Keratinocyte (primary cell): ENCODE data around the gene MRTFA. TPM values are rescaled to one million over a fixed set of nuclear protein-coding genes. Genes with fewer than 3 reads are reported as not detected.

Source experiments
- DNase-seq: peaks from one replicate; pipeline ENCODE4 v3.0.0-alpha.2; 2011; ENCODE audit warnings: low read depth, missing footprints, low spot score
- FAIRE-seq: peaks from 2 replicates; lab custom pipeline; 2011; peaks lifted over from hg19 to GRCh38; lab: Jason Lieb, UNC
- H2AFZ ChIP-seq: 2 replicates; pipeline ENCODE4 v1.6.0; 2012; ENCODE audit warnings: low read length, control low read depth, inconsistent platforms; ENCODE audit not compliant: control insufficient read depth
- H3K27ac ChIP-seq: 2 replicates; pipeline ENCODE4 v1.5.1; 2011; ENCODE audit warnings: low read length; ENCODE audit not compliant: control insufficient read depth, insufficient read depth
- H3K27me3 ChIP-seq: 3 replicates; pipeline ENCODE4 v1.6.0; 2011; ENCODE audit warnings: low read length; ENCODE audit not compliant: control insufficient read depth, insufficient read depth; ENCODE audit errors: extremely low read depth
- H3K36me3 ChIP-seq, 2 experiments: 2 replicates in 1 of 2; 3 replicates in 1 of 2; pipeline ENCODE4 v1.5.1; 2011; ENCODE audit warnings: low read length in 2 of 2, mild to moderate bottlenecking in 1 of 2; ENCODE audit not compliant: control insufficient read depth in 2 of 2, insufficient read depth in 2 of 2; ENCODE audit errors: extremely low read depth in 1 of 2
- H3K4me1 ChIP-seq: 3 replicates; pipeline ENCODE4 v1.5.1; 2011; ENCODE audit warnings: low read length; ENCODE audit not compliant: control insufficient read depth, insufficient read depth; ENCODE audit errors: extremely low read depth
- H3K4me2 ChIP-seq: 3 replicates; pipeline ENCODE4 v1.6.0; 2011; ENCODE audit warnings: low read depth, low read length; ENCODE audit not compliant: control insufficient read depth, insufficient read depth; ENCODE audit errors: extremely low read depth
- H3K4me3 ChIP-seq, 3 experiments: fragments of 200-600 bp in 1 of 3; sonication (generic) in 1 of 3; 2 replicates in 2 of 3; 3 replicates in 1 of 3; pipeline ENCODE4 v1.5.1; 2011 to 2016; ENCODE audit warnings: low read length in 3 of 3, mild to moderate bottlenecking in 3 of 3, control low read depth in 2 of 3, inconsistent platforms in 1 of 3, low read depth in 1 of 3, mixed read lengths in 1 of 3, mixed run types in 1 of 3, moderate library complexity in 1 of 3; ENCODE audit not compliant: control insufficient read depth in 2 of 3, insufficient read depth in 2 of 3; ENCODE audit errors: extremely low read depth in 1 of 3
- H3K79me2 ChIP-seq: 2 replicates; pipeline ENCODE4 v1.6.0; 2012; ENCODE audit warnings: low read length; ENCODE audit not compliant: control insufficient read depth, insufficient read depth
- H3K9ac ChIP-seq: 3 replicates; pipeline ENCODE4 v1.6.0; 2011; ENCODE audit warnings: low read length; ENCODE audit not compliant: control insufficient read depth, insufficient read depth; ENCODE audit errors: extremely low read depth
- H3K9me1 ChIP-seq: 3 replicates; pipeline ENCODE4 v1.6.0; 2011; ENCODE audit warnings: low read length; ENCODE audit not compliant: control insufficient read depth, insufficient read depth; ENCODE audit errors: extremely low read depth
- H3K9me3 ChIP-seq: 2 replicates; pipeline ENCODE4 v1.5.1; 2012; ENCODE audit warnings: low read depth, low read length; ENCODE audit not compliant: control insufficient read depth
- H4K20me1 ChIP-seq: 3 replicates; pipeline ENCODE4 v1.6.0; 2011; ENCODE audit warnings: low read length; ENCODE audit not compliant: control insufficient read depth, insufficient read depth; ENCODE audit errors: extremely low read depth
- CTCF ChIP-seq, 3 experiments: IDR thresholded peaks in 1 of 3; conservative IDR thresholded peaks in 1 of 3; optimal IDR thresholded peaks in 1 of 3; 2 replicates in 2 of 3; 3 replicates in 1 of 3; pipeline versions ENCODE3 to v1.5.1; 2011; ENCODE audit warnings: low read length in 3 of 3, mild to moderate bottlenecking in 3 of 3, moderate library complexity in 2 of 3, control low read depth in 1 of 3, inconsistent platforms in 1 of 3; ENCODE audit not compliant: insufficient read depth in 2 of 3; ENCODE audit errors: extremely low read depth in 1 of 3
- EZH2 ChIP-seq: IDR thresholded peaks from one replicate; pipeline ENCODE4 v1.6.1; 2012; ENCODE audit warnings: inconsistent platforms, mild to moderate bottlenecking, low read length, moderate library complexity
- dilution Hi-C: fragments of 300-500 bp; cut with MboI; formaldehyde crosslinking; loops from one replicate; pipeline ENCODE4 v1.7.0; 2020; ENCODE audit warnings: low sequenced_read_pairs; ENCODE audit not compliant: extremely low pct_ligation_motif_present
- polyA plus RNA-seq, 5 experiments: library from polyadenylated mRNA; depleted of rRNA in 3 of 5; stranded (reverse) in 3 of 5; stranded (forward) in 1 of 5; unstranded in 1 of 5; fragments of >200 nt; gene quantifications; 1 replicate in 1 of 5; 2 replicates in 3 of 5; 3 replicates in 1 of 5; pipeline versions ENCODE4 v1.2.1 to v1.2.3, GENCODE V29; 2011 to 2012; ENCODE audit warnings: missing spikeins in 2 of 5, low read depth in 1 of 5, low replicate concordance in 1 of 5

MRTFA gene
- polyA plus RNA-seq, 1 donor (not counting 4 experiments of a cell fraction or from before 2014, with no cell fraction given): 6.5 TPM

- H4K20me1 ChIP-seq: no peaks in the 10 kb centered on the region
- no peak overlapping the region for H3K4me2 ChIP-seq
- H3K9me3 ChIP-seq: no peaks in the 10 kb centered on the region
- TF ChIP-seq EZH2 (no peak), CTCF (optimal IDR thresholded peaks at IDR 0.05 in 1 of 3, IDR thresholded peaks at IDR 0.05 in 1 of 3, conservative IDR thresholded peaks at IDR 0.05 in 1 of 3; ENCODE audit: extremely low read depth in 1 of 3, insufficient read depth in 2 of 3, low read length in 3 of 3) (no peak)
- no peaks in the 10 kb centered on the region for H3K9me1 ChIP-seq
- no peak overlapping the region for H3K9ac ChIP-seq
- no peak for FAIRE-seq
- DNase-seq: no peak
- H3K36me3 ChIP-seq: peaks cover 16 to 17% of the 10 kb centered on the region in 2 experiments
- H2AFZ ChIP-seq: no peak overlapping the region
- no peaks in the 10 kb centered on the region for H3K4me1 ChIP-seq
- H3K4me3 ChIP-seq: no peak overlapping the region
- H3K27ac ChIP-seq: no peak overlapping the region
- no peaks in the 10 kb centered on the region for H3K27me3 ChIP-seq
- peaks cover 15% of the 10 kb centered on the region for H3K79me2 ChIP-seq
- dilution Hi-C loops: no loop called here
Observed at GRCh38 chr22:40463017-40463631, 173.4 kb downstream of the MRTFA start.

GRCh38 chr22:40462195-40462984 is 174.1 kb downstream of the MRTFA start:
- Histone ChIP-seq H3K9me1 (no peaks in the 10 kb centered on the region), H3K4me2 (no peak overlapping the region), H3K9ac (no peak overlapping the region), H3K27ac (no peak overlapping the region), H3K79me2 (peaks cover 9% of the 10 kb centered on the region), H3K27me3 (no peaks in the 10 kb centered on the region), H3K4me1 (no peaks in the 10 kb centered on the region), H3K36me3 (peaks cover 16 to 17% of the 10 kb centered on the region in 2 experiments), H4K20me1 (no peaks in the 10 kb centered on the region), H2AFZ (no peak overlapping the region), H3K4me3 (no peak overlapping the region), H3K9me3 (no peaks in the 10 kb centered on the region)
- dilution Hi-C loops: no loop called here
- DNase-seq (no peak), FAIRE-seq (no peak)
- TF ChIP-seq CTCF (optimal IDR thresholded peaks at IDR 0.05 in 1 of 3, IDR thresholded peaks at IDR 0.05 in 1 of 3, conservative IDR thresholded peaks at IDR 0.05 in 1 of 3; ENCODE audit: extremely low read depth in 1 of 3, insufficient read depth in 2 of 3, low read length in 3 of 3): no peak
- TF ChIP-seq EZH2: no peak
